AG09309 (cell line): ENCODE measurements around the gene CXCR3.
"Not testable (repeated sequence)": the region's sequence is repeated elsewhere in the genome, so short reads cannot be mapped to it uniquely, and the experiment has no call there.

Experiments
- DNase-seq: peaks from one replicate; pipeline ENCODE4 v3.0.0-alpha.2; 2010; ENCODE audit warnings: low read depth
- H3K4me3 ChIP-seq: 2 replicates; pipeline ENCODE4 v1.5.1; 2011; ENCODE audit warnings: mild to moderate bottlenecking, low read depth, low read length, moderate library complexity; ENCODE audit not compliant: control insufficient read depth
- TF ChIP-seq, protein P1 (sequence below): IDR thresholded peaks from 2 replicates; pipeline ENCODE4 v1.5.1; 2011; ENCODE audit warnings: mild to moderate bottlenecking, low read depth, low read length, inconsistent platforms; ENCODE audit not compliant: insufficient read depth, control insufficient read depth; ENCODE audit errors: missing control alignments

The CXCR3 gene

DNA sequence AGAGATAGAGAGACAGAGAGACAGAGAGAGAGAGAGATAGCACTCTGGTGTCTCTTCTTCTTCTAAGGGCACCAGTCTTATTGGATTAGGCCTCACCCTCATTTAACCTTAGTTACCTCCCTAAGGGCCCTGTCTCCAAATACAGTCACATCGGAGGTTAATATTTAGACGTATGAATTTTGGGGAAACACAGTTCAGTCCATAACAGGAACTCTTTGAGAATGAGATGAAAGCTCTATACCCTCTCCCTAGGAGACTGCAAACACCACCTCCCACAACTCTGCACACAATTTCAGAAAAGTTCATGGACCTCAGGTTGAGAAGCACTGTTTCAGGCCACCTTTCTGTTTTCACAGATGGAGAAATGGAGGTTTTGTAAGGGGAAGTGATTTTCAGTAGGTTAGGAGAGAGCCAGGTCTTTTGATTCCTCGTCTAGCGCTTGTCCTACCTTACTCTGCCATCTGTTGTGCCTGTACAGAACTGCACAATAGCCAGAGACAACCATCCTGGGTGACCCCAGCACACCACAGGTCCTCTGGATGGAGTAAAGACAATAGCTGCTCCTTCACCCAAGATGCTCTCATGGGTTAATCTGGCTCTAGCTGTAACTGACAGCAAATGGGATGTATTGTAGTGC is 32.1 kb upstream of the CXCR3 start:
- H3K4me3 ChIP-seq, result no peak overlapping the region
- TF ChIP-seq, protein P1, sequence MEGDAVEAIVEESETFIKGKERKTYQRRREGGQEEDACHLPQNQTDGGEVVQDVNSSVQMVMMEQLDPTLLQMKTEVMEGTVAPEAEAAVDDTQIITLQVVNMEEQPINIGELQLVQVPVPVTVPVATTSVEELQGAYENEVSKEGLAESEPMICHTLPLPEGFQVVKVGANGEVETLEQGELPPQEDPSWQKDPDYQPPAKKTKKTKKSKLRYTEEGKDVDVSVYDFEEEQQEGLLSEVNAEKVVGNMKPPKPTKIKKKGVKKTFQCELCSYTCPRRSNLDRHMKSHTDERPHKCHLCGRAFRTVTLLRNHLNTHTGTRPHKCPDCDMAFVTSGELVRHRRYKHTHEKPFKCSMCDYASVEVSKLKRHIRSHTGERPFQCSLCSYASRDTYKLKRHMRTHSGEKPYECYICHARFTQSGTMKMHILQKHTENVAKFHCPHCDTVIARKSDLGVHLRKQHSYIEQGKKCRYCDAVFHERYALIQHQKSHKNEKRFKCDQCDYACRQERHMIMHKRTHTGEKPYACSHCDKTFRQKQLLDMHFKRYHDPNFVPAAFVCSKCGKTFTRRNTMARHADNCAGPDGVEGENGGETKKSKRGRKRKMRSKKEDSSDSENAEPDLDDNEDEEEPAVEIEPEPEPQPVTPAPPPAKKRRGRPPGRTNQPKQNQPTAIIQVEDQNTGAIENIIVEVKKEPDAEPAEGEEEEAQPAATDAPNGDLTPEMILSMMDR, result no peak
- no peak for DNase-seq

DNA sequence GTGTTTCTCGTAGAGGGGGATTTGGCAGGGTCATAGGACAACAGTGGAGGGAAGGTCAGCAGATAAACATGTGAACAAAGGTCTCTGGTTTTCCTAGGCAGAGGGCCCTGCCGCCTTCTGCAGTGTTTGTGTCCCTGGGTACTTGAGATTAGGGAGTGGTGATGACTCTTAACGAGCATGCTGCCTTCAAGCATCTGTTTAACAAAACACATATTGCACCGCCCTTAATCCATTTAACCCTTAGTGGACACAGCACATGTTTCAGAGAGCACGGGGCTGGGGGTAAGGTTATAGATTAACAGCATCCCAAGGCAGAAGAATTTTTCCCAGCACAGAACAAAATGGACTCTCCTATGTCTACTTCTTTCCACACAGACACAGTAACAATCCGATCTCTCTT is 26.1 kb upstream of the CXCR3 start:
- DNase-seq, H3K4me3 ChIP-seq: not testable (repeated sequence)

DNA sequence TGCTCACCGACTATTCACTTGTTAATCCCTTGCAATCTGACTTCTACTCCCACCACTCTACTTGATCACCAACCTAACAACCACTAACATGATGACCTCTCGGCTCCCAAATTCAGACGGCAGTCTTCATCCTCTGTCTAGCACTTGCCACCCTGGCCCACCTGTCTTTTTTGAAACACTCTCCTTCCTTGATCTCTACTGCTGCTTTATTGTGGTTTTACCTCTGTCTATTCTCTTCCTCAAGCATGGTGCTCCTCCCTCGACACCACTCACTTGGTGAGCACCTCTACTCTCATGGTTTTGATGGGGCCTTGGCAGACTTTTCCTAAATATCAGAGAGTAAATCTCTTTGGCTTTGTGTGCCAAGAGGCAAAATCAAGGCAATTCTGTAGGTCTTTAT is 21.7 kb upstream of the CXCR3 start:
- no peak overlapping the region for H3K4me3 ChIP-seq
- no peak for DNase-seq
- TF ChIP-seq, protein P1, result no peak

DNA sequence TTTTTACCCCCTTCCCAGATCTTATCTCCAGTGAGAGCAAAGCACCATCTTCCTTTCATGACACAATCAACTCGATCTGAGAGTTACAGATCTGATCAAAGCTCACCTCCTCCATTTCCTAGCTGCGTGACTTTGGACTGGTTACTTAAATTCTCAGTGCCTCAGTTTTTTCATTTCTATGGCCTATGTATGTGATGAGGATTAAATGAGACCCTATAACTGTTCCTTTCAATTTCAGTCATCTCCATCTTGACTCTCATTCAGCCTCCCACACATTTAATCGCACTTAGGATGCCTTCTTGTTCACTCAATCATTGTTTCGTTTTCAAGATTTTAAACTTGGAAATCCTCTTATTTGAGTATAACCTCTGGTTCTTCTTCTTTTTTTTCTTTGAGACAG is 20.1 kb upstream of the CXCR3 start:
- no peak for DNase-seq
- H3K4me3 ChIP-seq, result no peak overlapping the region
- TF ChIP-seq, protein P1, result no peak

DNA sequence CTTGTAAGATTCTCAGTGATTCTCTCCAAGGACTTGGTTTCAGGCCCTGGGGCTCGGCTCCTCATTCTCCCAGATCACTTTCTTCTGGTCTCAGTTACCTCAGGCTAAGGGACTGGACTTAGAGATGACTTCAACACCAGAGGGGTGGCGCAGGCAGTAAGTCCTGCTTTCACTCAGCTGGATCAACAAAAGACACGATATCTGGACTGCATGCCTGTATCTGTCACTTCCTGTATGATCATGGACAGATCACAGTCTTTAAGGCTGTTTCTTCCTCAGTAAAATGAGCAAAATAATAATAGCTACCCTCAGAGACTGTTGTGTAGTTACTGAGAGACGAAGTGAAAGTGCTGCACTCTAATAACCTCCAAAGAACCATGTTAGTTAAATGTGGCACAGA is 19.5 kb upstream of the CXCR3 start:
- H3K4me3 ChIP-seq, result no peak overlapping the region
- TF ChIP-seq, protein P1, result no peak
- peak; percentile 21 for DNase-seq

DNA sequence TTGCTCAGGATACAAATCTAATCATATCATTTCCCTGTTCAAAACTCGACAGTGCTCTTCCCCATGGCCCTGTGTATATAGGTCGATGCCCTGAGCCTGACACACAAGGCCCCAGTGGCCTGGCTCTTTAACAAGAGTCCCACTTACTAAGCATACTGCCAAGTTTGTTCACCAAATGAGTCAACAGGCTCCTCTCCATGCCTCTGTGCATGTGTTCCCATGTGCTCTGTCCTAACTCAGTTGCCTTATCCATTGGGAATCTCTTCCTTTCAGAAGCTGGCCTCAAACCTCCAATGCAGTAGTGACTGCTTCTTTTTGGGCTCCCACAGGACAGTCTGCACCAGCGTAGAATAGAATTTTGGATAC is 18.9 kb upstream of the CXCR3 start:
- no peak for DNase-seq
- no peak overlapping the region for H3K4me3 ChIP-seq
- TF ChIP-seq, protein P1, result no peak

DNA sequence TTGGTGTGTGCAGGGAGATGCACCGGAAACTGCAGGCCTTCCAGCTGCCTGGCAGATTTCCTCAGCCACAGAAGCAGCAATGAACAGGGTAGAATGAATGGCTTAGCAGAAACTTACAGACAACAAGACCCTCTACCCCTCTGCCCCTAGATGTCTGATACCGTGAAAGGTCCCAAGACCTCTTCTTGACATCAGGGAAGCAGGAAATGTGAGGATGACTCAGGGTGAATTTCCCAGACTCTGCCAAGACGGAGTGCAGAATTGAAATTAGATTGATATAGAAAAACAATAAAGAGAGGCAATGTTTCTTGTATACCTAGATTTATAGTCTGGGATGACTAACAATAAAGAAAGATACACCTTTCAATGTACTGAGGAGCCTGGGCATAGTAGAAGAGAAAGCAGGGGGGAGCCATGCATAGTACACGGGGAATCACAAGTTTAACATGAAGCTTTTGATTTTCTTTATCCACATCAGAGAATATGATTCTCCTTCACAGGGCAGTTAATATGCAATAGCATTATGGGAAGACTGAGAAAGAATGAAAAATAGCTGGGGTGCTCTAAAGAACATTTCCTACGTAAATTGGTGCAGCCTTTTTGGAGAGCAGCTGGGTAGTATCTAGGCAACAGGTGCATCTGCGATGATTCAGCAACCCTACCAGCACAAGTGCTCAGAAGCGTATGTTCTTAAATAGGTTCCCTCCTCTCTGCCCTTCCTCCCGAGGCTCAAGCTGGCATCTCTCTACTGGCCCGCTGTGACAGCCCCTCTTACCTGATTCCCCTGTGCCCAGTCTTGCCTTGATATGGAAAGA is 18.3 kb upstream of the CXCR3 start:
- H3K4me3 ChIP-seq, result no peak overlapping the region
- no peak for DNase-seq
- TF ChIP-seq, protein P1, result no peak
